Measurements from ENCODE around the gene GDI1. TPM values are rescaled to one million over a fixed set of nuclear protein-coding genes. Genes with fewer than 3 reads are reported as not detected.

The GDI1 gene
- total RNA-seq, 1 experiment from 2014 or later: 96.1 TPM

DNA sequence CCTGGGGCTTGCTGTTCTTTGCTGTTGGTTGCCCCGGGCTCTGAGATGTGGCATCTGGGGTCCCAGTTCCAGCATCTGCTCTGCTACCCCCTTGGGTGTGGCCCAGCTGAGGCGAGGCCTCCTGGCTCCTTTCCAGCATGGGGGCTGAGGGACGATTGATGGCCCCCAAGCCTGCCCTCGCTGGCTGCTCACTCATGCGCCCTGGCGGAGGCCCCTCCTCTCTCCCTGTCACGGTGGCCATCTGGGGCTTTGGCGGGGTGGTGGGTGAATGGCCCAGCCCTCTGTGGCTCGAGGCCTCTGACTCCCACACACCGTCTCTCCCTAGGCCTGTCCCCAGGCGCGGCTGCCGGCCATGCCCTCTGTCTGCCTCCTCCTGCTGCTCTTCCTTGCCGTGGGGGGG, 22.9 kb downstream of the GDI1 start:
- TF ChIP-seq, protein P1, sequence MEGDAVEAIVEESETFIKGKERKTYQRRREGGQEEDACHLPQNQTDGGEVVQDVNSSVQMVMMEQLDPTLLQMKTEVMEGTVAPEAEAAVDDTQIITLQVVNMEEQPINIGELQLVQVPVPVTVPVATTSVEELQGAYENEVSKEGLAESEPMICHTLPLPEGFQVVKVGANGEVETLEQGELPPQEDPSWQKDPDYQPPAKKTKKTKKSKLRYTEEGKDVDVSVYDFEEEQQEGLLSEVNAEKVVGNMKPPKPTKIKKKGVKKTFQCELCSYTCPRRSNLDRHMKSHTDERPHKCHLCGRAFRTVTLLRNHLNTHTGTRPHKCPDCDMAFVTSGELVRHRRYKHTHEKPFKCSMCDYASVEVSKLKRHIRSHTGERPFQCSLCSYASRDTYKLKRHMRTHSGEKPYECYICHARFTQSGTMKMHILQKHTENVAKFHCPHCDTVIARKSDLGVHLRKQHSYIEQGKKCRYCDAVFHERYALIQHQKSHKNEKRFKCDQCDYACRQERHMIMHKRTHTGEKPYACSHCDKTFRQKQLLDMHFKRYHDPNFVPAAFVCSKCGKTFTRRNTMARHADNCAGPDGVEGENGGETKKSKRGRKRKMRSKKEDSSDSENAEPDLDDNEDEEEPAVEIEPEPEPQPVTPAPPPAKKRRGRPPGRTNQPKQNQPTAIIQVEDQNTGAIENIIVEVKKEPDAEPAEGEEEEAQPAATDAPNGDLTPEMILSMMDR (conservative IDR thresholded peaks at IDR 0.05; ENCODE audit: low read depth, low read length): no peak
- TF ChIP-seq EZH2phosphoT487 (IDR thresholded peaks at IDR 0.05; ENCODE audit: borderline replicate concordance, low read length): no peak
- no peak for TF ChIP-seq EZH2 (IDR thresholded peaks at IDR 0.05; ENCODE audit: low read length, unreplicated experiment)
- intact Hi-C loops (cut with micrococcal nuclease): loop anchor here (10.0 kb wide), 1 partner anchor 65 kb away; the partner anchor contains the start of gene RPL10
- Histone ChIP-seq H2AFZ (ENCODE audit: low read length) (no peak overlapping the region), H3K9me2 (replicated peaks; ENCODE audit: low read length) (no peaks in the 10 kb centered on the region), H4K20me1 (ENCODE audit: low read length) (no peaks in the 10 kb centered on the region), H3K4me1 (ENCODE audit: insufficient read depth, low read length) (no peaks in the 10 kb centered on the region), H3K79me2 (ENCODE audit: low read length) (peaks cover 17% of the 10 kb centered on the region), H3K9ac (ENCODE audit: low read length) (no peak overlapping the region), H3K36me3 (ENCODE audit: low read depth, low read length) (no peaks in the 10 kb centered on the region), H3K9me3 (ENCODE audit: low read length) (no peaks in the 10 kb centered on the region), H3K4me2 (ENCODE audit: low read length) (peak overlapping the region; percentile 96), H3K27ac (ENCODE audit: low read length) (no peak overlapping the region), H3K4me3 (ENCODE audit: low read length) (peak overlapping the region; percentile 82), H3K27me3 (ENCODE audit: low read length) (no peaks in the 10 kb centered on the region), H3F3A (ENCODE audit: low read length, unreplicated experiment) (no peaks in the 10 kb centered on the region)
- BruUV-seq (replicated peaks): no TSS peak
- ChIA-PET POLR2A (ENCODE audit: unreplicated experiment) (no interaction called here), CTCF (no interaction called here)
- DNase-seq (no peak), ATAC-seq (no peak)

DNA sequence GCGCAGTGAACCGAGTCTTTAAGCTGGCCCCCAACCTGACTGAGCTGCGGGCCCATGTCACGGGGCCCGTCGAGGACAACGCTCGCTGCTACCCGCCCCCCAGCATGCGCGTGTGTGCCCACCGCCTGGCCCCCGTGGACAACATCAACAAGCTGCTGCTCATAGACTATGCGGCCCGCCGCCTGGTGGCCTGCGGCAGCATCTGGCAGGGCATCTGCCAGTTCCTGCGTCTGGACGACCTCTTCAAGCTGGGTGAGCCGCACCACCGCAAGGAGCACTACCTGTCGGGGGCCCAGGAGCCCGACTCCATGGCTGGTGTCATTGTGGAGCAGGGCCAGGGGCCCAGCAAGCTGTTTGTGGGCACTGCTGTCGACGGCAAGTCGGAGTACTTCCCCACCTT, 23.4 kb downstream of the GDI1 start:
- H4K20me1 ChIP-seq (ENCODE audit: low read length): no peaks in the 10 kb centered on the region
- no peaks in the 10 kb centered on the region for H3K4me1 ChIP-seq (ENCODE audit: insufficient read depth, low read length)
- CTCF ChIA-PET: no interaction called here
- ATAC-seq: no peak
- intact Hi-C loops (cut with micrococcal nuclease): no loop called here
- H3K9me2 ChIP-seq (replicated peaks; ENCODE audit: low read length): no peaks in the 10 kb centered on the region
- no peak overlapping the region for H2AFZ ChIP-seq (ENCODE audit: low read length)
- H3K9ac ChIP-seq (ENCODE audit: low read length): no peak overlapping the region
- no peak overlapping the region for H3K4me2 ChIP-seq (ENCODE audit: low read length)
- H3K36me3 ChIP-seq (ENCODE audit: low read depth, low read length): no peaks in the 10 kb centered on the region
- H3K9me3 ChIP-seq (ENCODE audit: low read length): no peaks in the 10 kb centered on the region
- TF ChIP-seq EZH2phosphoT487 (IDR thresholded peaks at IDR 0.05; ENCODE audit: borderline replicate concordance, low read length) (no peak), EZH2 (IDR thresholded peaks at IDR 0.05; ENCODE audit: low read length, unreplicated experiment) (no peak)
- TF ChIP-seq, protein P1 (conservative IDR thresholded peaks at IDR 0.05; ENCODE audit: low read depth, low read length): no peak
- H3K27ac ChIP-seq (ENCODE audit: low read length): no peak overlapping the region
- no TSS peak for BruUV-seq (replicated peaks)
- H3K27me3 ChIP-seq (ENCODE audit: low read length): no peaks in the 10 kb centered on the region
- H3F3A ChIP-seq (ENCODE audit: low read length, unreplicated experiment): no peaks in the 10 kb centered on the region
- POLR2A ChIA-PET (ENCODE audit: unreplicated experiment): no interaction called here
- no peak for DNase-seq
- H3K79me2 ChIP-seq (ENCODE audit: low read length): peaks cover 17% of the 10 kb centered on the region
- no peak overlapping the region for H3K4me3 ChIP-seq (ENCODE audit: low read length)

DNA sequence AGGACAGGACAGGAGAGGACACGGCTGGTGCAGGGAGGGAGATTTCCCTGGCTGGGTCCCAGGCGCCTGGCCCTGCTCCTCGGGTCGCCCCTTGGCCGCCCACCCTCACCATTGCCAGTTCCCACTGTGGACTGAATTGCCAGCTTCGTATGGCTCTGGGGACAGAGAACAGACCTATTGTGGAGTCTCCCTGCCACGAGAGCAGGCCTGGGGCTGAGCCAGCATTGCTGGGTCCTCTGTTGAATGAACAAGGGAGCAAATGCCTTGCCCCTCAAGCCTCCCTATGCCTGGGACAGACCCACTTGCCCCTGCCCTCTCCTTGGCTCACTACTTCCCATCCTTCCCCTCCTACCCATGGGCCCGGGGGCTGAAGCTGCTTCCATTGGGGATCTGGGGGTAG, 25.4 kb downstream of the GDI1 start:
- H3K36me3 ChIP-seq (ENCODE audit: low read depth, low read length): no peaks in the 10 kb centered on the region
- intact Hi-C loops (cut with micrococcal nuclease): no loop called here
- no peaks in the 10 kb centered on the region for H3F3A ChIP-seq (ENCODE audit: low read length, unreplicated experiment)
- no peaks in the 10 kb centered on the region for H3K27me3 ChIP-seq (ENCODE audit: low read length)
- POLR2A ChIA-PET (ENCODE audit: unreplicated experiment): no interaction called here
- BruUV-seq (replicated peaks): no TSS peak
- TF ChIP-seq EZH2phosphoT487 (IDR thresholded peaks at IDR 0.05; ENCODE audit: borderline replicate concordance, low read length): no peak
- TF ChIP-seq, protein P1 (conservative IDR thresholded peaks at IDR 0.05; ENCODE audit: low read depth, low read length): no peak
- TF ChIP-seq EZH2 (IDR thresholded peaks at IDR 0.05; ENCODE audit: low read length, unreplicated experiment): no peak
- no peaks in the 10 kb centered on the region for H3K9me3 ChIP-seq (ENCODE audit: low read length)
- no peaks in the 10 kb centered on the region for H4K20me1 ChIP-seq (ENCODE audit: low read length)
- no peak overlapping the region for H3K27ac ChIP-seq (ENCODE audit: low read length)
- H3K4me1 ChIP-seq (ENCODE audit: insufficient read depth, low read length): no peaks in the 10 kb centered on the region
- DNase-seq (no peak), ATAC-seq (no peak)
- H3K9ac ChIP-seq (ENCODE audit: low read length): no peak overlapping the region
- CTCF ChIA-PET: no interaction called here
- peaks cover 17% of the 10 kb centered on the region for H3K79me2 ChIP-seq (ENCODE audit: low read length)
- H3K9me2 ChIP-seq (replicated peaks; ENCODE audit: low read length): no peaks in the 10 kb centered on the region
- H3K4me3 ChIP-seq (ENCODE audit: low read length): no peak overlapping the region
- H3K4me2 ChIP-seq (ENCODE audit: low read length): no peak overlapping the region
- no peak overlapping the region for H2AFZ ChIP-seq (ENCODE audit: low read length)

All from PC-3 (cell line).